HepG2 (cell line): ENCODE data around the gene STRN3. TPM values are rescaled to one million over a fixed set of nuclear protein-coding genes. Genes with fewer than 3 reads are reported as not detected.

Source experiments
- CBX2 ChIP-seq, 2 experiments: fragments of 200-600 bp in 1 of 2; sonication (generic); formaldehyde crosslinking in 1 of 2; IDR thresholded peaks; 2 replicates each; pipeline versions ENCODE4 v1.7.0 to v1.8.1; 2018 to 2022; ENCODE audit warnings: low read depth in 2 of 2, low read length in 1 of 2, mild to moderate bottlenecking in 1 of 2, missing genetic modification reagents in 1 of 2
- DPF2 ChIP-seq: sonication (generic); formaldehyde crosslinking; IDR thresholded peaks from 2 replicates; pipeline ENCODE4 v1.4.0; 2020; ENCODE audit warnings: mild to moderate bottlenecking, low read depth, missing genetic modification reagents, borderline replicate concordance
- ESRRA ChIP-seq: sonication (generic); formaldehyde crosslinking; IDR thresholded peaks from 2 replicates; pipeline ENCODE4 v1.5.1; 2020; ENCODE audit warnings: mild to moderate bottlenecking, low read depth, missing genetic modification reagents
- HOXA5 ChIP-seq: sonication (generic); formaldehyde crosslinking; IDR thresholded peaks from 2 replicates; pipeline ENCODE4 v1.4.0; 2020; ENCODE audit warnings: missing genetic modification reagents
- IKZF1 ChIP-seq: fragments of 450-650 bp; IDR thresholded peaks from 2 replicates; pipeline ENCODE4 v1.7.1; 2016
- IRX3 ChIP-seq: sonication (generic); formaldehyde crosslinking; IDR thresholded peaks from 2 replicates; pipeline ENCODE4 v1.8.1; 2023; ENCODE audit warnings: mild to moderate bottlenecking, low read depth, missing genetic modification reagents, borderline replicate concordance
- JARID2 ChIP-seq: sonication (generic); formaldehyde crosslinking; IDR thresholded peaks from 2 replicates; pipeline ENCODE4 v1.8.1; 2023; ENCODE audit warnings: missing genetic modification reagents, inconsistent platforms; ENCODE audit not compliant: insufficient replicate concordance
- JDP2 ChIP-seq: sonication (generic); formaldehyde crosslinking; IDR thresholded peaks from 2 replicates; pipeline ENCODE4 v1.8.1; 2022; ENCODE audit warnings: missing genetic modification reagents, borderline replicate concordance
- KDM4B ChIP-seq: sonication (generic); formaldehyde crosslinking; IDR thresholded peaks from 2 replicates; pipeline ENCODE4 v1.4.0; 2020; ENCODE audit warnings: missing genetic modification reagents
- MEIS2 ChIP-seq: sonication (generic); formaldehyde crosslinking; IDR thresholded peaks from 2 replicates; pipeline ENCODE4 v1.9.0; 2021; ENCODE audit warnings: mild to moderate bottlenecking, missing genetic modification reagents
- NKX3-1 ChIP-seq: sonication (generic); formaldehyde crosslinking; IDR thresholded peaks from 2 replicates; pipeline ENCODE4 v1.5.0; 2020; ENCODE audit warnings: missing genetic modification reagents
- PHF5A ChIP-seq: IDR thresholded peaks from one replicate; pipeline ENCODE4 v1.6.1; 2018; ENCODE audit warnings: low read depth, missing genetic modification reagents; ENCODE audit not compliant: unreplicated experiment
- SMARCE1 ChIP-seq: fragments of 450-650 bp; IDR thresholded peaks from 2 replicates; pipeline ENCODE4 v1.6.1; 2017; ENCODE audit warnings: borderline replicate concordance
- TCF7 ChIP-seq: sonication (generic); IDR thresholded peaks from 2 replicates; pipeline ENCODE4 v1.6.1; 2016; ENCODE audit warnings: antibody characterized with exemption, low read depth
- TEF ChIP-seq: sonication (generic); formaldehyde crosslinking; IDR thresholded peaks from 2 replicates; pipeline ENCODE4 v1.5.0; 2020; ENCODE audit warnings: missing genetic modification reagents
- TFDP1 ChIP-seq: IDR thresholded peaks from 2 replicates; pipeline ENCODE4 v1.6.1; 2016; ENCODE audit warnings: missing compliant biosample characterization, missing genetic modification reagents, borderline replicate concordance
- XRCC5 ChIP-seq: fragments of 200-400 bp; formaldehyde crosslinking; optimal IDR thresholded peaks from 2 replicates; pipeline ENCODE3; 2017; ENCODE audit warnings: mild to moderate bottlenecking, low read length
- ZBTB1 ChIP-seq: sonication (generic); formaldehyde crosslinking; IDR thresholded peaks from 2 replicates; pipeline ENCODE4 v1.4.0; 2020; ENCODE audit warnings: missing genetic modification reagents, borderline replicate concordance
- ZNF317 ChIP-seq: sonication (generic); formaldehyde crosslinking; IDR thresholded peaks from 2 replicates; pipeline ENCODE4 v1.5.0; 2020; ENCODE audit warnings: mild to moderate bottlenecking, missing genetic modification reagents
- ZNF430 ChIP-seq: sonication (generic); formaldehyde crosslinking; IDR thresholded peaks from 2 replicates; pipeline ENCODE4 v1.9.0; 2021; ENCODE audit warnings: mild to moderate bottlenecking, missing genetic modification reagents
- ZNF607 ChIP-seq: sonication (generic); formaldehyde crosslinking; IDR thresholded peaks from 2 replicates; pipeline ENCODE4 v1.5.1; 2020; ENCODE audit warnings: missing genetic modification reagents, mild to moderate bottlenecking, borderline replicate concordance
- ZNF616 ChIP-seq: sonication (generic); formaldehyde crosslinking; IDR thresholded peaks from 2 replicates; pipeline ENCODE4 v1.5.0; 2020; ENCODE audit warnings: low read depth, mild to moderate bottlenecking, missing genetic modification reagents
- ZNF724P ChIP-seq: sonication (generic); formaldehyde crosslinking; IDR thresholded peaks from 2 replicates; pipeline ENCODE4 v1.8.0; 2022; ENCODE audit warnings: missing genetic modification reagents, borderline replicate concordance
- polyA plus RNA-seq, 8 experiments: library from polyadenylated mRNA; depleted of rRNA in 3 of 8; stranded (reverse) in 7 of 8; unstranded in 1 of 8; fragments of >200 nt; fragmentation: Illumina TruSeq in 4 of 8; extraction: Trizol in 4 of 8; gene quantifications; 2 replicates each; pipeline versions ENCODE4 v1.2.1 to v1.2.3, GENCODE V29; 2011 to 2016; ENCODE audit warnings: low read depth in 4 of 8, missing spikeins in 1 of 8, mixed read lengths in 1 of 8; ENCODE audit not compliant: insufficient read depth in 1 of 8
- total RNA-seq, 5 experiments: library from RNA; depleted of rRNA; stranded (reverse); fragments of >200 nt; fragmentation: Illumina TruSeq; extraction: Trizol; gene quantifications; 2 replicates each; pipeline ENCODE4 v1.2.3, GENCODE V29; 2016; ENCODE audit warnings: low read depth in 1 of 5
- TF ChIP-seq, protein P1 (sequence below), 2 experiments: sonication (generic) in 1 of 2; formaldehyde crosslinking in 1 of 2; IDR thresholded peaks; 2 replicates each; pipeline versions ENCODE4 v1.4.0 to v1.6.1; 2018 to 2020; ENCODE audit warnings: missing genetic modification reagents in 2 of 2, borderline replicate concordance in 1 of 2, low read depth in 1 of 2, mild to moderate bottlenecking in 1 of 2, missing biosample characterization in 1 of 2
- TF ChIP-seq, protein P2 (sequence below): sonication (generic); formaldehyde crosslinking; IDR thresholded peaks from 2 replicates; pipeline ENCODE4 v1.4.0; 2020; ENCODE audit warnings: missing genetic modification reagents

Gene STRN3
- total and polyA plus RNA-seq, 2 of the 13 experiments (the other 11 are each of a cell fraction or from before 2014, with no cell fraction given): 49.4 to 123 TPM

DNA sequence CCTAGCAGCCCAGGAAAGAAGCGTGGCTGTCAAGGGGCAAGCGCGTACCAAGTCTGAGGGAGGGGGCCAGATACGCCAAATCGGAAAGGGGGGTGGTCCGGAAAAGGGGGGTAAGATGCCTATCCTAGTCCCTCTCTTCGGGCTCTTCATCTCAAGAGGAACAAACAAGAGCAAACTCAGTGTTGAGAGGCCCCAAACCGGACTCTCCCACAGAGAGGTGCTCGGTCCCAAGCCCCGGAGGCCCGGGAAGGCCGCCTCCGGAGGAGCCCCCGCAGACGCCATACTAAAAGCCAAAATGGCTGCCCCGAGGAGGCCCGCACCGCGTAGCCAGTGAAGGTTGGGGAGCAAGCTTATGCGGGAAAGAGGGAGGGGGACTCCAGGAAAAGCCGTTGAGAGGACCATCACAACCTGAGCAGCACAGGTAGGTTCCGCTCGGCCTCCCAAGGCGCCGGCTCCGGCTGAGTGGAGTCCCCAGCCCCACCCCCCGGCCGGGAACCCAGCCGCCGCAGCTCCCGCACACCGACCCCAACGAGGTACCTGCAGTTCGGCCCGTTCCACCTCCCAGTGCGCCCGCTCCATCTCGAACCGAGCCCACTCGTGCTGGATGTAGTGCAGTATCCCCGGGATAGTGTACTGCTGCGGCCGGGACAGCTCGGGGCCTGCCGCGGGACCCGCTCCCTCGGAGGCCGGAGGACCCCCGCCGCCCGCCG is 657 bp downstream of the STRN3 start, which contains the start of gene AP4S1 (continued):
- no peak for TF ChIP-seq IRX3
- peak; percentile 58 for TF ChIP-seq XRCC5
- peak; percentile 93 for TF ChIP-seq ZNF430 (CRISPR knock-in tag)
- no peak for TF ChIP-seq SMARCE1
- TF ChIP-seq JDP2 (CRISPR knock-in tag): no peak
- peak; percentile 84 for TF ChIP-seq MEIS2 (CRISPR knock-in tag)
- TF ChIP-seq JARID2 (CRISPR knock-in tag): no peak
- TF ChIP-seq DPF2 (CRISPR knock-in tag): peak; percentile 3; the same call in 1 of the 2 replicates
- TF ChIP-seq, protein P1, sequence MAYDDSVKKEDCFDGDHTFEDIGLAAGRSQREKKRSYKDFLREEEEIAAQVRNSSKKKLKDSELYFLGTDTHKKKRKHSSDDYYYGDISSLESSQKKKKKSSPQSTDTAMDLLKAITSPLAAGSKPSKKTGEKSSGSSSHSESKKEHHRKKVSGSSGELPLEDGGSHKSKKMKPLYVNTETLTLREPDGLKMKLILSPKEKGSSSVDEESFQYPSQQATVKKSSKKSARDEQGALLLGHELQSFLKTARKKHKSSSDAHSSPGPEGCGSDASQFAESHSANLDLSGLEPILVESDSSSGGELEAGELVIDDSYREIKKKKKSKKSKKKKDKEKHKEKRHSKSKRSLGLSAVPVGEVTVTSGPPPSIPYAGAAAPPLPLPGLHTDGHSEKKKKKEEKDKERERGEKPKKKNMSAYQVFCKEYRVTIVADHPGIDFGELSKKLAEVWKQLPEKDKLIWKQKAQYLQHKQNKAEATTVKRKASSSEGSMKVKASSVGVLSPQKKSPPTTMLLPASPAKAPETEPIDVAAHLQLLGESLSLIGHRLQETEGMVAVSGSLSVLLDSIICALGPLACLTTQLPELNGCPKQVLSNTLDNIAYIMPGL (CRISPR knock-in tag; IDR thresholded peaks at IDR 0.05; ENCODE audit: borderline replicate concordance in 1 of 2, low read depth in 1 of 2): peak; percentile 93 to 94
- TF ChIP-seq ESRRA: peak; percentile 59; the same call in 1 of the 2 replicates
- TF ChIP-seq NKX3-1: no peak; the same call in 1 of the 2 replicates
- no peak for TF ChIP-seq TCF7
- no peak; the same call in 1 of the 2 replicates for TF ChIP-seq TFDP1 (CRISPR knock-in tag)
- peak; percentile 7 for TF ChIP-seq PHF5A (CRISPR knock-in tag)
- peak; percentile 62; the same call in 1 of the 2 replicates for TF ChIP-seq ZNF317 (CRISPR knock-in tag)
- no peak for TF ChIP-seq CBX2 (IDR thresholded peaks at IDR 0.05; ENCODE audit: low read depth, low read length)
- no peak for TF ChIP-seq CBX2 (CRISPR knock-in tag; IDR thresholded peaks at IDR 0.05; ENCODE audit: low read depth)
- peak; percentile 94 for TF ChIP-seq KDM4B (CRISPR knock-in tag)
- peak; percentile 77; the same call in 1 of the 2 replicates for TF ChIP-seq ZBTB1 (CRISPR knock-in tag)
- TF ChIP-seq, protein P2, sequence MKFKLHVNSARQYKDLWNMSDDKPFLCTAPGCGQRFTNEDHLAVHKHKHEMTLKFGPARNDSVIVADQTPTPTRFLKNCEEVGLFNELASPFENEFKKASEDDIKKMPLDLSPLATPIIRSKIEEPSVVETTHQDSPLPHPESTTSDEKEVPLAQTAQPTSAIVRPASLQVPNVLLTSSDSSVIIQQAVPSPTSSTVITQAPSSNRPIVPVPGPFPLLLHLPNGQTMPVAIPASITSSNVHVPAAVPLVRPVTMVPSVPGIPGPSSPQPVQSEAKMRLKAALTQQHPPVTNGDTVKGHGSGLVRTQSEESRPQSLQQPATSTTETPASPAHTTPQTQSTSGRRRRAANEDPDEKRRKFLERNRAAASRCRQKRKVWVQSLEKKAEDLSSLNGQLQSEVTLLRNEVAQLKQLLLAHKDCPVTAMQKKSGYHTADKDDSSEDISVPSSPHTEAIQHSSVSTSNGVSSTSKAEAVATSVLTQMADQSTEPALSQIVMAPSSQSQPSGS (CRISPR knock-in tag): peak; percentile 42; the same call in 1 of the 2 replicates
- TF ChIP-seq IKZF1: no peak
- peak; percentile 58 for TF ChIP-seq HOXA5 (CRISPR knock-in tag)
- TF ChIP-seq ZNF607 (CRISPR knock-in tag): peak; percentile 94
- TF ChIP-seq TEF (CRISPR knock-in tag): peak; percentile 46; the same call in 1 of the 2 replicates
- no peak; the same call in 1 of the 2 replicates for TF ChIP-seq ZNF616 (CRISPR knock-in tag)
- TF ChIP-seq ZNF724P: no peak
